Measurements from ENCODE around the gene PRKCZ.

Gene PRKCZ

DNA sequence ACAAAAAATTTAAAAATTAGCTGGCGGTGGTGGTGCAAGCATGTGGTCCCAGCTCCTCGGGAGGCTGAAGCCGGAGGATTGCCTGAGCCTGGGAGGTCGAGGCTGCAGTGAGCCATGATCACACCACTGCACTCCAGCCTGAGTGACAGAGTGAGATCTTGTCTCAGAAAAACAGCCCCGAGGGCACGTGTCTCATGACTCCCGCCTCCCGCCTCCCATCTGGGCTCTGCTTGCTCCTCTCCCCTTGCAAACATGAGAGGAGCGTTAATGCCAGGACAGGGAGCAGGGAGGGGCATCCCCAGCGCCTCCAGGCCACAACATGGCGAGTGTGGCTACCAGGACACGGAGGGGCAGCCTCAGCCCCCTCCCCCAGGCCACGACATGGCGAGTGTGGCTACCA lies 116.0 kb downstream of the PRKCZ start:
- Histone ChIP-seq H3K36me3 (ENCODE audit: low read depth) (peaks cover 8% of the 10 kb centered on the region; the same call in 1 of the 2 replicates), H3K4me3 (ENCODE audit: severe bottlenecking) (no peak overlapping the region), H3K27me3 (ENCODE audit: insufficient read depth, poor library complexity, severe bottlenecking) (no peaks in the 10 kb centered on the region), H3K4me1 (ENCODE audit: insufficient read depth, poor library complexity, severe bottlenecking) (no peaks in the 10 kb centered on the region), H3K9me3 (ENCODE audit: severe bottlenecking) (no peaks in the 10 kb centered on the region), H3K27ac (ENCODE audit: poor library complexity, severe bottlenecking) (no peak overlapping the region)
- TF ChIP-seq, protein P1, sequence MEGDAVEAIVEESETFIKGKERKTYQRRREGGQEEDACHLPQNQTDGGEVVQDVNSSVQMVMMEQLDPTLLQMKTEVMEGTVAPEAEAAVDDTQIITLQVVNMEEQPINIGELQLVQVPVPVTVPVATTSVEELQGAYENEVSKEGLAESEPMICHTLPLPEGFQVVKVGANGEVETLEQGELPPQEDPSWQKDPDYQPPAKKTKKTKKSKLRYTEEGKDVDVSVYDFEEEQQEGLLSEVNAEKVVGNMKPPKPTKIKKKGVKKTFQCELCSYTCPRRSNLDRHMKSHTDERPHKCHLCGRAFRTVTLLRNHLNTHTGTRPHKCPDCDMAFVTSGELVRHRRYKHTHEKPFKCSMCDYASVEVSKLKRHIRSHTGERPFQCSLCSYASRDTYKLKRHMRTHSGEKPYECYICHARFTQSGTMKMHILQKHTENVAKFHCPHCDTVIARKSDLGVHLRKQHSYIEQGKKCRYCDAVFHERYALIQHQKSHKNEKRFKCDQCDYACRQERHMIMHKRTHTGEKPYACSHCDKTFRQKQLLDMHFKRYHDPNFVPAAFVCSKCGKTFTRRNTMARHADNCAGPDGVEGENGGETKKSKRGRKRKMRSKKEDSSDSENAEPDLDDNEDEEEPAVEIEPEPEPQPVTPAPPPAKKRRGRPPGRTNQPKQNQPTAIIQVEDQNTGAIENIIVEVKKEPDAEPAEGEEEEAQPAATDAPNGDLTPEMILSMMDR (IDR thresholded peaks at IDR 0.05; ENCODE audit: poor library complexity, severe bottlenecking): no peak
- DNase-seq (ENCODE audit: low spot score): no peak
- no peak for ATAC-seq (ENCODE audit: low read depth)

DNA sequence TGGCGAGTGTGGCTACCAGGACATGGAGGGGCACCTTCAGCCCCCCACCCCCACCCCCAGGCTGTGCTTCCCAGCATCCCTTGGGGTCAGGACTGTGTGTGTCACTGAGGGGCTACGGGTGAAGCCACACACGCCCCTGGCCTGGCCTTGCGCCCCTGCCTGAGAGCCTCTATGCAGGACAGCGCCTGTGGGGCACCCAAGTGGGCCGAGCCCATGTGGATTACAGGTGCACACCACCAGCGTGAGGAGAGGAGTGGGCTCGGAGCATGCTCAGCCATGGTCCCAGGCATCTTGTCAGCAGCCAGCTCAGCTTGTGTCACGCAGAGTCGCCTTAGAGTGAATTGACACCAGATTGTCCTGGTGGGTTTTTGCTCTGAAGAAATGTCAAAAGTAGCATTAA lies 116.5 kb downstream of the PRKCZ start:
- Histone ChIP-seq H3K9me3 (ENCODE audit: severe bottlenecking) (no peaks in the 10 kb centered on the region), H3K4me1 (ENCODE audit: insufficient read depth, poor library complexity, severe bottlenecking) (no peaks in the 10 kb centered on the region), H3K27me3 (ENCODE audit: insufficient read depth, poor library complexity, severe bottlenecking) (no peaks in the 10 kb centered on the region), H3K4me3 (ENCODE audit: severe bottlenecking) (no peak overlapping the region), H3K36me3 (ENCODE audit: low read depth) (peaks cover 8% of the 10 kb centered on the region; the same call in 1 of the 2 replicates), H3K27ac (ENCODE audit: poor library complexity, severe bottlenecking) (no peak overlapping the region)
- DNase-seq (ENCODE audit: low spot score) (no peak), ATAC-seq (ENCODE audit: low read depth) (no peak)
- TF ChIP-seq, protein P1 (IDR thresholded peaks at IDR 0.05; ENCODE audit: poor library complexity, severe bottlenecking): no peak

DNA sequence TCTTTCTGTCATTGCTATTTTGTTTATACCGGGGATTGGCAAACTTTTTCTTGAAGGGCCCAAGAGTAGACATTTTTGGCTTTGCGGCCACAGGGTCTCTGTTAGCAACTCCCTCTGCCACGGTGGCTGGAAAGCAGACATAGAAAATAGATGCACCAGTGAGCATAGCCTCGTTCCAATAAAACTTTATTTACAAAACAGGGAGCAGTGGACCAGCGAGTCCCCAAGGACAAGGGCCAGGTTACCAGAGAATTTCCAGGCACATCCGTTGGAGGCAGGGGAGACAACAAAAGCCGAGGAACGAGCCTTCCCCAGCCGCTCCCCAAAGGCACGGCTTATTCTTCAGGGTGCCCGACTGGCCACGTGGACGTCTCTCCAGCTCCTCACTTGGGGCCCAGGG lies 117.9 kb downstream of the PRKCZ start:
- TF ChIP-seq, protein P1 (IDR thresholded peaks at IDR 0.05; ENCODE audit: poor library complexity, severe bottlenecking): no peak
- Histone ChIP-seq H3K9me3 (ENCODE audit: severe bottlenecking) (no peaks in the 10 kb centered on the region), H3K4me3 (ENCODE audit: severe bottlenecking) (no peak overlapping the region), H3K36me3 (ENCODE audit: low read depth) (peaks cover 2% of the 10 kb centered on the region; the same call in 1 of the 2 replicates), H3K27ac (ENCODE audit: poor library complexity, severe bottlenecking) (no peak overlapping the region), H3K27me3 (ENCODE audit: insufficient read depth, poor library complexity, severe bottlenecking) (no peaks in the 10 kb centered on the region), H3K4me1 (ENCODE audit: insufficient read depth, poor library complexity, severe bottlenecking) (no peaks in the 10 kb centered on the region)
- ATAC-seq (ENCODE audit: low read depth): no peak
- DNase-seq (ENCODE audit: low spot score): no peak

DNA sequence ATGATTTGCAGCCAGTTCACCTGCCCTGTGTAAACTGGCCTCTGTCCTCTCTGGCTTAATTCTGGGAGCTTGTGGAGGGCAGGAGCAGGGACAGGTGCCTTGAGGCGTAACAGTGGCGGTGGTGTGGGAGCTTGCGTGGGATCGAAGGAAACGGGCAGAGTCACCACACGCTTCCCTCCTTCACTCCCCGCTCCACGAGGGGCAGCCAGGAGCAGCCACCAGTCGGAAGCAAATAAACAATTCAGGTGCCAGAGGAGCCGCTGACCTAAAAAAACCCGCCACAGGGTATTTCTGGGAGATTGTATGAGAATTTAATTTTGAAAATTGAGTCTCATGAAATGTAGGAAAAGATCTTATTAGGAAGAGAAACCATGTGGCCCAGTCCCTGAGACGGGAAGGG lies 118.3 kb downstream of the PRKCZ start:
- Histone ChIP-seq H3K36me3 (ENCODE audit: low read depth) (no peaks in the 10 kb centered on the region; the same call in 1 of the 2 replicates), H3K4me3 (ENCODE audit: severe bottlenecking) (no peak overlapping the region), H3K27me3 (ENCODE audit: insufficient read depth, poor library complexity, severe bottlenecking) (no peaks in the 10 kb centered on the region), H3K27ac (ENCODE audit: poor library complexity, severe bottlenecking) (no peak overlapping the region), H3K9me3 (ENCODE audit: severe bottlenecking) (no peaks in the 10 kb centered on the region), H3K4me1 (ENCODE audit: insufficient read depth, poor library complexity, severe bottlenecking) (no peaks in the 10 kb centered on the region)
- no peak for ATAC-seq (ENCODE audit: low read depth)
- no peak for DNase-seq (ENCODE audit: low spot score)
- TF ChIP-seq, protein P1 (IDR thresholded peaks at IDR 0.05; ENCODE audit: poor library complexity, severe bottlenecking): no peak

DNA sequence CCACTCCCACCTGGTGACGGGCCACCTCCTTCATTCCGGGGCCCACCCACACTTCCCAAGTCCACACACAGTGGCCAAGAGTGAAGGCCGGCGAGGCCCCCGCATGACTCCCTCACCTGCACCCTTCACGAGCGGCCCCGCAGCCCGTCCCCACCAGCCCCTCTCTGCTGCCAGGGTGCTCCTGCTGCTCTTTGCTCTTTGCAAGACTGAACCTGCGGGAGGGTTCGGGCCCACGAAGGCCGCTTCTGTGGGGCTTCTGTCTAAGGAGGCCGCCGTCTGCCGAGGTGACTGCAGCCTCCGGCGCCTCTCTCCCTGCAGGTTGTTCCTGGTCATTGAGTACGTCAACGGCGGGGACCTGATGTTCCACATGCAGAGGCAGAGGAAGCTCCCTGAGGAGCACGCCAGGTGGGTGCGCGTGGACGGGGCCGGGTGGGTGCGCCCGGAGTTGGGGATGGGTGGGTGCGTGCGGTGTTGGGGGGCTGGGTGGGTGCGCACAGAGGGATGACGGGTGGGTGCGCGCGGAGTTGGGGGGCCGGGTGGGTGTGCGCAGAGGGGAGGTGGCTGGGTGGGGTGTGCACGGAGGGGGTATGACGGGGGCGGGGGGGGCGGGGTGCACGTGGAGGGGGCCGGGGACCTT lies 119.1 kb downstream of the PRKCZ start:
- Histone ChIP-seq H3K36me3 (ENCODE audit: low read depth) (no peaks in the 10 kb centered on the region; the same call in 1 of the 2 replicates), H3K4me3 (ENCODE audit: severe bottlenecking) (no peak overlapping the region), H3K27me3 (ENCODE audit: insufficient read depth, poor library complexity, severe bottlenecking) (no peaks in the 10 kb centered on the region), H3K27ac (ENCODE audit: poor library complexity, severe bottlenecking) (no peak overlapping the region), H3K4me1 (ENCODE audit: insufficient read depth, poor library complexity, severe bottlenecking) (no peaks in the 10 kb centered on the region), H3K9me3 (ENCODE audit: severe bottlenecking) (no peaks in the 10 kb centered on the region)
- ATAC-seq (ENCODE audit: low read depth) (no peak), DNase-seq (ENCODE audit: low spot score) (no peak)
- TF ChIP-seq, protein P1 (IDR thresholded peaks at IDR 0.05; ENCODE audit: poor library complexity, severe bottlenecking): no peak
